Right atrium auricular region (tissue), 2 donors: ENCODE measurements around the gene ZNF423. TPM values are rescaled to one million over a fixed set of nuclear protein-coding genes. Genes with fewer than 3 reads are reported as not detected.

Experiments
- DNase-seq: peaks from one replicate; pipeline ENCODE4 v3.0.0-alpha.2; 2019; ENCODE audit warnings: low spot score
- H3K27ac ChIP-seq, 2 donors: fragments of 200-600 bp; sonication (generic); 1 replicate in 1 of 2; 2 replicates in 1 of 2; pipeline ENCODE4 v1.5.1; 2016 to 2019
- H3K27me3 ChIP-seq, 2 donors: fragments of 200-600 bp; sonication (generic); one replicate each; pipeline versions ENCODE4 v1.5.1 to v1.6.0; 2017 to 2019
- H3K36me3 ChIP-seq: fragments of 200-600 bp; sonication (generic); one replicate; pipeline ENCODE4 v1.5.1; 2016
- H3K4me1 ChIP-seq, 2 donors: fragments of 200-600 bp; sonication (generic); one replicate each; pipeline versions ENCODE4 v1.5.1 to v1.6.0; 2017 to 2019
- H3K4me3 ChIP-seq, 2 donors: fragments of 200-600 bp; sonication (generic); 1 replicate in 1 of 2; 2 replicates in 1 of 2; pipeline ENCODE4 v1.5.1; 2017 to 2019; ENCODE audit warnings: mild to moderate bottlenecking in 1 of 2, moderate library complexity in 1 of 2
- H3K9me3 ChIP-seq, 2 donors: fragments of 200-600 bp; sonication (generic); one replicate each; pipeline ENCODE4 v1.5.1; 2019
- total RNA-seq, 2 donors: library from RNA; depleted of rRNA; stranded (reverse); fragments of >200 nt; gene quantifications; one replicate each; pipeline ENCODE4 v1.1.0, GENCODE V29; 2016
- TF ChIP-seq, protein P1 (sequence below), 2 donors: fragments of 200-600 bp; sonication (generic); IDR thresholded peaks; one replicate each; pipeline ENCODE4 v1.5.1; 2019; ENCODE audit warnings: antibody characterized with exemption in 2 of 2

Gene ZNF423
- total RNA-seq, 2 donors from 2014 or later, result 8.5 to 10.7 TPM

DNA sequence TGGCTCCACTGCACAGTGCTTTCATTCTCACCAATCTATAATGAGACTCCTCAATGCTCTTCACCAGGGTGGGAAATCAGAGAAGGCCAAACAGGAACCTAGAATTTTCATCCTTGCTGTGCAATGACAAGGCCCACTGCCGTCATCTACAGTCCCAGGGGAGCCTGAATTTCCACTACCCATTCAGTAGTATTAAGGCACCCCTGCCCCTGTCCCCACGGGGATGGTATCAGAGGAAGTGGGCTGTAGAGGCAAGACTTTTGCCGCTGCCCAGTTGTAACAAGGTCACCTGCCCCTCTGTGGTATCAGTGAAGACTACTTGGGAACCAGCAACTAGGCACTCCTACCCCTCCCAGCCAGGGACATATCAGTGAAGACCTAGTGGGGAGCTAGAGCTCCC, 377.8 kb downstream of the ZNF423 start:
- Histone ChIP-seq H3K27ac (no peak overlapping the region), H3K4me1 (no peaks in the 10 kb centered on the region), H3K36me3 (no peaks in the 10 kb centered on the region), H3K4me3 (no peak overlapping the region), H3K9me3 (no peaks in the 10 kb centered on the region), H3K27me3 (no peaks in the 10 kb centered on the region)
- TF ChIP-seq, protein P1, sequence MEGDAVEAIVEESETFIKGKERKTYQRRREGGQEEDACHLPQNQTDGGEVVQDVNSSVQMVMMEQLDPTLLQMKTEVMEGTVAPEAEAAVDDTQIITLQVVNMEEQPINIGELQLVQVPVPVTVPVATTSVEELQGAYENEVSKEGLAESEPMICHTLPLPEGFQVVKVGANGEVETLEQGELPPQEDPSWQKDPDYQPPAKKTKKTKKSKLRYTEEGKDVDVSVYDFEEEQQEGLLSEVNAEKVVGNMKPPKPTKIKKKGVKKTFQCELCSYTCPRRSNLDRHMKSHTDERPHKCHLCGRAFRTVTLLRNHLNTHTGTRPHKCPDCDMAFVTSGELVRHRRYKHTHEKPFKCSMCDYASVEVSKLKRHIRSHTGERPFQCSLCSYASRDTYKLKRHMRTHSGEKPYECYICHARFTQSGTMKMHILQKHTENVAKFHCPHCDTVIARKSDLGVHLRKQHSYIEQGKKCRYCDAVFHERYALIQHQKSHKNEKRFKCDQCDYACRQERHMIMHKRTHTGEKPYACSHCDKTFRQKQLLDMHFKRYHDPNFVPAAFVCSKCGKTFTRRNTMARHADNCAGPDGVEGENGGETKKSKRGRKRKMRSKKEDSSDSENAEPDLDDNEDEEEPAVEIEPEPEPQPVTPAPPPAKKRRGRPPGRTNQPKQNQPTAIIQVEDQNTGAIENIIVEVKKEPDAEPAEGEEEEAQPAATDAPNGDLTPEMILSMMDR (IDR thresholded peaks at IDR 0.05), result no peak
- no peak for DNase-seq

DNA sequence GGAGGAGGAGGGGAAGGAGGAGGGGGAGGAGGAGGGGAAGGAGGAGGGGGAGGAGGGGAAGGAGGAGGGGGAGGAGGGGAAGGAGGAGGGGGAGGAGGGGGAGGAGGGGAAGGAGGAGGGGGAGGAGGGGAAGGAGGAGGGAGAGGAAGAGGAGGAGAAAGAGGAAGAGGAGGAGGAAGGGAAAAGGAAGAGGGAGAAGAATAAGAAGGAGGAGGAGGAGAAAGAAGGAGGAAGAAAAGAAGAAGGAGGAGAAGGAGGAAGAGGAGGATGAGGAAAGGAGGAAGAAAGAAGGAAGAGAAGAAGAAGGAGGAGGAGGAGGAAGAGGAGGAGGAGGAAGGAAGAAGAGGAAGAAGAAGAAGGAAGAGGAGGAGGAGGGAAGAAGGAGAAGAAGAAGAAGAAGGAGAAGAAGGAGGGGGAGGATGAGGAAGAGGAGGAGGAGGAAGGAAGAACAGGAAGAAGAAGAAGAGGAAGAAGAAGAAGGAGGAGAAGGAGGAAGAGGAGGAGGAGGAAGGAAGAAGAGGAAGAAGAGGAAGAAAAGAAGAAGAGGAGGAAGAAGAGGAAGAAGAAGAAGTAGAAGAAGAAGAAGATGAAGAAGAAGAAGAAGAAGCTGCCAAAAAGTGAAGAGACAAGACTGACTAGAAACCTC, 378.5 kb downstream of the ZNF423 start:
- no peak overlapping the region for H3K27ac ChIP-seq
- no peak for DNase-seq
- no peak overlapping the region for H3K4me3 ChIP-seq
- no peaks in the 10 kb centered on the region for H3K9me3 ChIP-seq
- no peaks in the 10 kb centered on the region for H3K27me3 ChIP-seq
- H3K36me3 ChIP-seq, result no peaks in the 10 kb centered on the region
- no peaks in the 10 kb centered on the region for H3K4me1 ChIP-seq
- TF ChIP-seq, protein P1 (IDR thresholded peaks at IDR 0.05), result no peak

DNA sequence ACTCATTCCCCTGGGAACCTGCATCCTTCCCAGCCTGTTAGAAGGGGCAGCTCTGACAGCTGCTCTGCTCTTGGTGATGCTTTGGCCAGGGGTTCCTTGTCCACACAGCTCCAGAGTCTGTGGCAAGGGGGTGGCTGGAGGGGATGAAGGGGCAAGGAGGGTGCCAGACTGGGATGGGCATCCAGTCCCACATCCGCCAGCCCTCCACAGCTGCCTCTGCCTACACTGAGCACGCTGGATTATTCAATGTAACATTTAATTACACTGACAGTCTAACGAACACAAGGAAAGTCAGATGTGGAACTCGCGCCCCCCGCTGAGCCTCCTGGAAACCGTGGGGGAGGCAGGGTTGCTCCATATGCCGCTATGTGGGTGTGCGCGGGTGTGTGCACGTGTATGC, 381.2 kb downstream of the ZNF423 start:
- Histone ChIP-seq H3K27ac (no peak overlapping the region), H3K36me3 (no peaks in the 10 kb centered on the region), H3K9me3 (no peaks in the 10 kb centered on the region), H3K4me3 (no peak overlapping the region), H3K27me3 (no peaks in the 10 kb centered on the region), H3K4me1 (no peaks in the 10 kb centered on the region)
- DNase-seq, result no peak
- TF ChIP-seq, protein P1 (IDR thresholded peaks at IDR 0.05), result no peak

DNA sequence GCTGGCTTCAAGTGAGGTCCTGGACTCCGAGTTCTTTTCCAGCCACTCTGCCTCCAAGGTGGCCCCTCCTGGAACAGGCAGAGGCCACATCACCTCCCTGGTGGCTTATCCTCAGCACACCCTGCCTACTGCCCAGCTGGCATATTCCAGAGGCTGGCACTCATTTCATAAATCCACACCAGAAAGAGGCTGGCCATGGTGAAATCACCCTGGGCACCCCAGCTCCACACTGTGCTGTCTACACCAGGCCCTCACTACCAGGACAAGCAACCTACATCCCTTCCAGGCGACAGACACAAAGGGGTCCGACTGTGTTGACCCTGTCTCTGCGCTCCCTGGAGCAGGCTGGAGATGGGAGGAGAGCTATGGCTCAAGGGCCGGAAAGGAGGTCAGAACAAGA, 382.1 kb downstream of the ZNF423 start:
- no peak for DNase-seq
- Histone ChIP-seq H3K9me3 (no peaks in the 10 kb centered on the region), H3K4me1 (no peaks in the 10 kb centered on the region), H3K27ac (no peak overlapping the region), H3K36me3 (no peaks in the 10 kb centered on the region), H3K27me3 (no peaks in the 10 kb centered on the region), H3K4me3 (no peak overlapping the region)
- TF ChIP-seq, protein P1 (IDR thresholded peaks at IDR 0.05), result no peak

DNA sequence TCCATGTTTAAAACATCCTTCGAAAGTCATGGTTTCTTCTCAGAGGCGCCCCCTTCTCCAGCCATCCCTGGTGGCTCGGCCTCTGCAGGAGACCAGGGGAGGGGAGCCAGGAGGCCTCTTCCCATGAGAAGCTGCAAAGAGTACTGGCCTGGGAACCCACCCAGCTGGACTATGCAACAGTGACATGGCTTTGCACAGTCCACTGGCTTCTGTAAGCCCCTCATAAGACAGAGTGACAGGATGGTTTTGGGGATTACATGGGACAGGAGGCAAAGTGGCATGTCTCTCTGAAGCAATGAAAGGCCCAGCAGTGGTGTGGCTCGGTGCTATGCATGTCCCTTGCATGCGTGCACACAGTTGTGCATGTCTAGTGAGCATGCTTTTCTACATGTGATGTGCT, 382.8 kb downstream of the ZNF423 start:
- Histone ChIP-seq H3K4me1 (no peaks in the 10 kb centered on the region), H3K4me3 (no peak overlapping the region), H3K27ac (no peak overlapping the region), H3K36me3 (no peaks in the 10 kb centered on the region), H3K27me3 (no peaks in the 10 kb centered on the region), H3K9me3 (no peaks in the 10 kb centered on the region)
- no peak for DNase-seq
- TF ChIP-seq, protein P1 (IDR thresholded peaks at IDR 0.05), result no peak

DNA sequence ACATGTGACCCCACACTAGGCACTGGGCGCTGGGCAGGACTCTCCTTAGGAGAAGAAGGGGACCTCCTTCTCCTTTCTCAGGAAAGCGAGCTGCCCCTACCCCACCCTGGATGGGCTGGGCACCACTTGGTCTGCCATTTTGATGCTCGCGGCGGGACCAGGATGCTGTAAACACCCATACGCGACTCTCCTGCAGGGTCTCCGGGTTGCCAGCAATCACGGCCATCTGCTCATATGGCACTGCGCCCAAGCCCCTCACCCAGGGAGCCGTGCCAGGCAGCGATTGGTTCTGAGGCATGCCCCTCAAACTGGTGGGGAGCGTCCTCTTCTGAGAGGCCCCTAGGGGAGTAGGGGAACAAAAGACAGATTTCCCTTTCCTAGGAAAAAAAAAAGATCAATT, 383.3 kb downstream of the ZNF423 start:
- H3K36me3 ChIP-seq, result no peaks in the 10 kb centered on the region
- DNase-seq, result no peak
- H3K27ac ChIP-seq, result no peak overlapping the region
- no peaks in the 10 kb centered on the region for H3K4me1 ChIP-seq
- H3K4me3 ChIP-seq, result no peak overlapping the region
- no peaks in the 10 kb centered on the region for H3K27me3 ChIP-seq
- TF ChIP-seq, protein P1 (IDR thresholded peaks at IDR 0.05), result no peak
- no peaks in the 10 kb centered on the region for H3K9me3 ChIP-seq
